ENCODE results near the gene PCDH9.

The PCDH9 gene

DNA sequence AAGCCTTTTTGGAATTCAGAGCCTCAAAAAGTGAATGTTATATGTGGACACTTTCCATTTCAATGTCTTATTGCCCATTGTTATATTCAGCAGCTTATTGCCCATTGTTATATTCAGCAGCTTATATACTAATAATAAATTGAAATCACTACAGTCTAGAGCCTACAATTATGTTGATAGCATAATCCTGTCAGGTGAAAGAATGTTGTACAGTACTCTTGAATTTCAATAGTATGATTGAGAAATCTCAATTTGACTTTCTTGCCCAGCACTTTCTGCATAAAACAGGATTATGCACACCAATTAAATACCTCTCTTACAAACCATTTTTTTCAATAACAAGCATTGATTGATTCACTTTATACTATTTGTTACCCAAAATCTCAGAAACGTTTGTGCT, 260.8 kb downstream of the PCDH9 start:
- H3K4me3 ChIP-seq (ENCODE audit: insufficient read depth in 1 of 2, low read depth in 1 of 2, low read length in 2 of 2), result no peak overlapping the region
- no peak overlapping the region for H3K18ac ChIP-seq (ENCODE audit: low read depth in 1 of 2, low read length in 2 of 2)
- H4K8ac ChIP-seq (ENCODE audit: low read length), result no peak overlapping the region
- H3K4me1 ChIP-seq (ENCODE audit: control insufficient read depth, insufficient read depth, low read depth, low read length), result no peaks in the 10 kb centered on the region
- no peak overlapping the region for H2BK12ac ChIP-seq (ENCODE audit: low read length in 2 of 2)
- H3K4me2 ChIP-seq (ENCODE audit: low read length, poor library complexity, severe bottlenecking), result no peak overlapping the region
- H2BK15ac ChIP-seq (ENCODE audit: low read depth, poor library complexity, severe bottlenecking), result no peak overlapping the region
- H3K27ac ChIP-seq (ENCODE audit: low read length, poor library complexity, severe bottlenecking), result no peak overlapping the region
- H4K91ac ChIP-seq (ENCODE audit: low read length), result no peak overlapping the region
- no peaks in the 10 kb centered on the region for H3K9me3 ChIP-seq (ENCODE audit: control insufficient read depth, low read length)
- no peak overlapping the region for H3K23ac ChIP-seq (ENCODE audit: low read length in 2 of 2)
- no peaks in the 10 kb centered on the region for H3K27me3 ChIP-seq (ENCODE audit: control insufficient read depth in 1 of 2, insufficient read depth in 1 of 2, low read length in 2 of 2)
- no peak overlapping the region for H3K14ac ChIP-seq (ENCODE audit: low read length in 2 of 2)
- no peak overlapping the region for H3K9ac ChIP-seq (ENCODE audit: low read length)
- no peak overlapping the region for H2BK5ac ChIP-seq (ENCODE audit: low read depth, low read length, poor library complexity, severe bottlenecking)
- H3K79me1 ChIP-seq (replicated peaks; ENCODE audit: low read length, poor library complexity, severe bottlenecking), result no peaks in the 10 kb centered on the region
- no peak overlapping the region for H2AK5ac ChIP-seq (ENCODE audit: low read length, severe bottlenecking)
- DNase-seq, result no peak
- H3K4ac ChIP-seq (ENCODE audit: low read depth in 1 of 2, low read length in 2 of 2), result no peak overlapping the region
- no peak overlapping the region for H2BK120ac ChIP-seq (ENCODE audit: low read depth, low read length)
- H2AFZ ChIP-seq (ENCODE audit: low read depth, low read length), result no peak overlapping the region
- H3K36me3 ChIP-seq (ENCODE audit: control insufficient read depth in 1 of 2, insufficient read depth in 2 of 2, low read depth in 1 of 2, low read length in 2 of 2), result no peaks in the 10 kb centered on the region
- 89% methylated on average over 1 of the region's 1 CpG for WGBS

DNA sequence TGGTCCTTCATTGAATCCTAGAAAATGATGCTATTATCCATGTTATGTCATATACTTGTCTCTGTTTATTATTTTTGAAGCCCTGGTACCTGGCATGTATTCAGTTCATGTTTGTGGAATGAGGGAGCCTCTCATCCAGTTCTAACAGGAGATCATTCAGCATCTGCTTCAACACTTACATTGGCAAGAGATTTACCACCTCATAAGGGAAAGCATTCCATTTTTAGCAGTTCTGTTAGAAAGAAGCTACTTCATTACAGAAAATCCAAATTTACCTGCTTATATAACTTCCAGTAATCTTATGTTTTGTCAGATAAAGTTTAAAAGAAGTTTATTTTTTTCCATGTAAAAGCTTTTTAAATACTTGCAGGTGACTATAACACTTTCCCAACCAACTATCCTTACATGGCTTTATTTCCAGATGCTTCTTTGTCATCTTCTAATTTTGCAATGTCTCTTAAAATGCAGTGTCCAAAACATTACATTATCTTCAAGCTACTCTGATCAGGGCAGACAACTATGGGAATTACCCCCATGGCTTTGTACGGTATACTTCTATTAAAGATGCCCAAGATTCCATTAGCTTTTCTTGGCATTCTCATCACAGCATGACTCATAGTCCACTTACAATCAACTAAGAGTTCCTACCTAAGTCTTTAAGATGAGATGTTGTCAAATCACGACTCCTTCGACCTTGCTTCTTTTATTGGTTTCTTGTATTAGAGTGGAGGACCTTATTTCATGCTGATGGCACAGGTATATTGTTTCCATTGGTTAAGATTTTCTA, 262.1 kb downstream of the PCDH9 start:
- no peak overlapping the region for H3K4me2 ChIP-seq (ENCODE audit: low read length, poor library complexity, severe bottlenecking)
- H3K23ac ChIP-seq (ENCODE audit: low read length in 2 of 2), result no peak overlapping the region
- no peaks in the 10 kb centered on the region for H3K79me1 ChIP-seq (replicated peaks; ENCODE audit: low read length, poor library complexity, severe bottlenecking)
- no peaks in the 10 kb centered on the region for H3K36me3 ChIP-seq (ENCODE audit: control insufficient read depth in 1 of 2, insufficient read depth in 2 of 2, low read depth in 1 of 2, low read length in 2 of 2)
- 99% methylated on average over 3 of the region's 3 CpGs for WGBS
- H3K4ac ChIP-seq (ENCODE audit: low read depth in 1 of 2, low read length in 2 of 2), result no peak overlapping the region
- H3K14ac ChIP-seq (ENCODE audit: low read length in 2 of 2), result no peak overlapping the region
- H3K27me3 ChIP-seq (ENCODE audit: control insufficient read depth in 1 of 2, insufficient read depth in 1 of 2, low read length in 2 of 2), result no peaks in the 10 kb centered on the region
- H3K27ac ChIP-seq (ENCODE audit: low read length, poor library complexity, severe bottlenecking), result no peak overlapping the region
- no peak overlapping the region for H2BK12ac ChIP-seq (ENCODE audit: low read length in 2 of 2)
- H4K8ac ChIP-seq (ENCODE audit: low read length), result no peak overlapping the region
- no peak overlapping the region for H3K9ac ChIP-seq (ENCODE audit: low read length)
- H2BK15ac ChIP-seq (ENCODE audit: low read depth, poor library complexity, severe bottlenecking), result no peak overlapping the region
- H3K4me3 ChIP-seq (ENCODE audit: insufficient read depth in 1 of 2, low read depth in 1 of 2, low read length in 2 of 2), result no peak overlapping the region
- H3K18ac ChIP-seq (ENCODE audit: low read depth in 1 of 2, low read length in 2 of 2), result no peak overlapping the region
- DNase-seq, result no peak
- no peak overlapping the region for H2BK120ac ChIP-seq (ENCODE audit: low read depth, low read length)
- H2BK5ac ChIP-seq (ENCODE audit: low read depth, low read length, poor library complexity, severe bottlenecking), result no peak overlapping the region
- H4K91ac ChIP-seq (ENCODE audit: low read length), result no peak overlapping the region
- no peaks in the 10 kb centered on the region for H3K4me1 ChIP-seq (ENCODE audit: control insufficient read depth, insufficient read depth, low read depth, low read length)
- no peak overlapping the region for H2AK5ac ChIP-seq (ENCODE audit: low read length, severe bottlenecking)
- no peaks in the 10 kb centered on the region for H3K9me3 ChIP-seq (ENCODE audit: control insufficient read depth, low read length)
- no peak overlapping the region for H2AFZ ChIP-seq (ENCODE audit: low read depth, low read length)

DNA sequence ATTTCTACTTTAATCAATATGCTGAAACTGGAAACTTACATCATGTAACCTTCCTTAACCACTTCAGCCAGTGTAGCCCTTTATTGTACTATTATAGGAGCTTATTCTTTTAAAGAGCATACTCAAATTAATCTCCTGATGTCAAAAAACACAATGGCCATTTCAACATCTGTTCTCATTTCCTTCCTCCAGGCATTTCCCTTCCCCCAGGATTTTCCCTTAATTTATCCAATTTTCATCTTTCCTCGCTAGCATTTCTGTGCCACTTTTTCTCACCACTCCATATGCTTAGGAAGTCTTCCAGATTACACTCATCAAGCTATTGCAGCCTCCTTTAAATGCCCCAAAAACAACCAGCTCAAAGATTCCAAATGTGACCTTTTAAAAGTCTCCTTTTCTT, 265.0 kb downstream of the PCDH9 start:
- Histone ChIP-seq H2BK15ac (ENCODE audit: low read depth, poor library complexity, severe bottlenecking) (no peak overlapping the region), H3K9ac (ENCODE audit: low read length) (no peak overlapping the region), H3K36me3 (ENCODE audit: control insufficient read depth in 1 of 2, insufficient read depth in 2 of 2, low read depth in 1 of 2, low read length in 2 of 2) (no peaks in the 10 kb centered on the region), H3K4ac (ENCODE audit: low read depth in 1 of 2, low read length in 2 of 2) (no peak overlapping the region), H2BK12ac (ENCODE audit: low read length in 2 of 2) (no peak overlapping the region), H3K9me3 (ENCODE audit: control insufficient read depth, low read length) (no peaks in the 10 kb centered on the region), H3K79me1 (replicated peaks; ENCODE audit: low read length, poor library complexity, severe bottlenecking) (no peaks in the 10 kb centered on the region), H2BK5ac (ENCODE audit: low read depth, low read length, poor library complexity, severe bottlenecking) (no peak overlapping the region), H2AK5ac (ENCODE audit: low read length, severe bottlenecking) (no peak overlapping the region), H4K91ac (ENCODE audit: low read length) (no peak overlapping the region), H3K4me1 (ENCODE audit: control insufficient read depth, insufficient read depth, low read depth, low read length) (no peaks in the 10 kb centered on the region), H3K23ac (ENCODE audit: low read length in 2 of 2) (no peak overlapping the region), H3K18ac (ENCODE audit: low read depth in 1 of 2, low read length in 2 of 2) (no peak overlapping the region), H2BK120ac (ENCODE audit: low read depth, low read length) (no peak overlapping the region), H3K27me3 (ENCODE audit: control insufficient read depth in 1 of 2, insufficient read depth in 1 of 2, low read length in 2 of 2) (no peaks in the 10 kb centered on the region), H3K4me3 (ENCODE audit: insufficient read depth in 1 of 2, low read depth in 1 of 2, low read length in 2 of 2) (no peak overlapping the region), H4K8ac (ENCODE audit: low read length) (no peak overlapping the region), H3K4me2 (ENCODE audit: low read length, poor library complexity, severe bottlenecking) (no peak overlapping the region), H3K27ac (ENCODE audit: low read length, poor library complexity, severe bottlenecking) (no peak overlapping the region), H2AFZ (ENCODE audit: low read depth, low read length) (no peak overlapping the region), H3K14ac (ENCODE audit: low read length in 2 of 2) (no peak overlapping the region)
- 100% methylated on average over 1 of the region's 1 CpG for whole genome bisulfite sequencing
- no peak for DNase-seq

DNA sequence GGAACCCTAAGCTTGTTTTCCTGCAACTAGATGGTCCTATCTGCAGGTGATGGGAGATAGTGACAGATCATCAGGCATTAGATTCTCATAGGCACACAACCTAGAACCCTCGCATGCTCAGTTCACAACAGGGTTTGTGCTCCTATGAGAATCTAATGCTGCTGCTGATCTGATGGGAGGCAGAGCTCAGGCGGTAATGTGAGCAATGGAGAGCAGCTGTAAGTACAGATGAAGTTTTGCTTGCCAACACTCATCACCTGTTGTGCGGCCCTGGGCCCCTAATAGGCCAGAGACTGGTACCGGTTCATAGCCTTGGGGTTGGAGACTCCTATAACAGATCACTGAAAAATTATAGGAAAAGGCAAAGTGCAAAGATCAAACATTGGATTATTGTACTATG, 267.2 kb downstream of the PCDH9 start:
- no peak overlapping the region for H2BK5ac ChIP-seq (ENCODE audit: low read depth, low read length, poor library complexity, severe bottlenecking)
- H4K8ac ChIP-seq (ENCODE audit: low read length), result no peak overlapping the region
- H2BK12ac ChIP-seq (ENCODE audit: low read length in 2 of 2), result no peak overlapping the region
- WGBS, result 100% methylated on average over 2 of the region's 4 CpGs
- H3K9ac ChIP-seq (ENCODE audit: low read length), result no peak overlapping the region
- H3K27me3 ChIP-seq (ENCODE audit: control insufficient read depth in 1 of 2, insufficient read depth in 1 of 2, low read length in 2 of 2), result no peaks in the 10 kb centered on the region
- H4K91ac ChIP-seq (ENCODE audit: low read length), result no peak overlapping the region
- H3K4me2 ChIP-seq (ENCODE audit: low read length, poor library complexity, severe bottlenecking), result no peak overlapping the region
- no peak for DNase-seq
- H3K14ac ChIP-seq (ENCODE audit: low read length in 2 of 2), result no peak overlapping the region
- no peaks in the 10 kb centered on the region for H3K36me3 ChIP-seq (ENCODE audit: control insufficient read depth in 1 of 2, insufficient read depth in 2 of 2, low read depth in 1 of 2, low read length in 2 of 2)
- H3K4me1 ChIP-seq (ENCODE audit: control insufficient read depth, insufficient read depth, low read depth, low read length), result no peaks in the 10 kb centered on the region
- no peak overlapping the region for H3K4me3 ChIP-seq (ENCODE audit: insufficient read depth in 1 of 2, low read depth in 1 of 2, low read length in 2 of 2)
- no peaks in the 10 kb centered on the region for H3K79me1 ChIP-seq (replicated peaks; ENCODE audit: low read length, poor library complexity, severe bottlenecking)
- H2AK5ac ChIP-seq (ENCODE audit: low read length, severe bottlenecking), result no peak overlapping the region
- no peak overlapping the region for H2BK120ac ChIP-seq (ENCODE audit: low read depth, low read length)
- no peak overlapping the region for H3K18ac ChIP-seq (ENCODE audit: low read depth in 1 of 2, low read length in 2 of 2)
- no peaks in the 10 kb centered on the region for H3K9me3 ChIP-seq (ENCODE audit: control insufficient read depth, low read length)
- H3K4ac ChIP-seq (ENCODE audit: low read depth in 1 of 2, low read length in 2 of 2), result no peak overlapping the region
- H2AFZ ChIP-seq (ENCODE audit: low read depth, low read length), result no peak overlapping the region
- H3K27ac ChIP-seq (ENCODE audit: low read length, poor library complexity, severe bottlenecking), result no peak overlapping the region
- H2BK15ac ChIP-seq (ENCODE audit: low read depth, poor library complexity, severe bottlenecking), result no peak overlapping the region
- H3K23ac ChIP-seq (ENCODE audit: low read length in 2 of 2), result no peak overlapping the region
